GM19395 (cell line): Measurements from ENCODE around the gene EVC.
"Not testable (repeated sequence)": the region's sequence is repeated elsewhere in the genome, so short reads cannot be mapped to it uniquely, and the experiment has no call there.

ENCODE experiments used
- ATAC-seq: cut with Tn5 transposase; IDR thresholded peaks from one replicate; pipeline ENCODE4 v1.9.1; 2021; ENCODE audit warnings: mild to moderate bottlenecking, moderate library complexity; ENCODE audit not compliant: unreplicated experiment

The EVC gene

DNA sequence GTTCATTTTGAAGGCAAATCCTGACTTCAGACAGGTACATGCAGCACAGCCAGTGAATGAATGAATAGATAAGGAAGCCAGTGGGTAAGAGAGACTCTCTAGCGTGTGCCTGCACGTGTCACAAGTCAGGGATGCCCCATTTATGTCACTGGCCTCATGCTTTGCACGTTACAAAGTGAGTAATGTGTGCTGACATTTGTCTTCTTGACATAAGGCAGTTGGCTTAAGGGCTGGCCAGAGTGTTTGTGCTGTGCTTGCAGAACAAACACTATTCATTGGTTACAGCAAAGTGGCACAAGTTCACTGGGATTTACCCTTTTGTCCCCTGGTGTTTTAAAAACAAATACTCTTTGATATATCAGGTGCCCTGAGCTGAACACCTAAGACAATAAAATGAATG, 125.9 kb downstream of the EVC start:
- ATAC-seq, result no peak

DNA sequence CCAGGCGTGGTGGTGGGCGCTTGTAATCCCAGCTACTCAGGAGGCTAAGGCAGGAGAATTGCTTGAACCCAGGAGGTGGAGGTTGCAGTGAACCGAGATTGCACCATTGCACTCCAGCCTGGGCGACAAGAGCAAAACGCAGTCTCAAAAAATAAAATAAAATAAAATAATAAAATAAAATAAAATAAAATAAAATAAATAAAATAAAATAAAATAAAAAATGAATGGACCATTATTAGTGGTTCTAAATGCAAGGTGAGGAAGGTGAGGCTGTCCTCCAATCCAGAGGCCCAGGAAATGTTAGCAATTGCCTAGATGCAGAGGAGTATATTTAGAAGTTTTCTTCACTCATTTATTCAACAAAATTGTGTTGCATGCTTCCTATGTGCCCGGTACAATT, 126.5 kb downstream of the EVC start:
- ATAC-seq, result not testable (repeated sequence)

GRCh38 chr4:5839332-5839731, 128.3 kb downstream of the EVC start:
- no peak for ATAC-seq

GRCh38 chr4:5839751-5840674, 129.0 kb downstream of the EVC start:
- ATAC-seq, result no peak

- no peak for ATAC-seq
Observed at GRCh38 chr4:5842456-5842855, 131.5 kb downstream of the EVC start.

- no peak for ATAC-seq
Observed at GRCh38 chr4:5843573-5844530, 132.9 kb downstream of the EVC start.

DNA sequence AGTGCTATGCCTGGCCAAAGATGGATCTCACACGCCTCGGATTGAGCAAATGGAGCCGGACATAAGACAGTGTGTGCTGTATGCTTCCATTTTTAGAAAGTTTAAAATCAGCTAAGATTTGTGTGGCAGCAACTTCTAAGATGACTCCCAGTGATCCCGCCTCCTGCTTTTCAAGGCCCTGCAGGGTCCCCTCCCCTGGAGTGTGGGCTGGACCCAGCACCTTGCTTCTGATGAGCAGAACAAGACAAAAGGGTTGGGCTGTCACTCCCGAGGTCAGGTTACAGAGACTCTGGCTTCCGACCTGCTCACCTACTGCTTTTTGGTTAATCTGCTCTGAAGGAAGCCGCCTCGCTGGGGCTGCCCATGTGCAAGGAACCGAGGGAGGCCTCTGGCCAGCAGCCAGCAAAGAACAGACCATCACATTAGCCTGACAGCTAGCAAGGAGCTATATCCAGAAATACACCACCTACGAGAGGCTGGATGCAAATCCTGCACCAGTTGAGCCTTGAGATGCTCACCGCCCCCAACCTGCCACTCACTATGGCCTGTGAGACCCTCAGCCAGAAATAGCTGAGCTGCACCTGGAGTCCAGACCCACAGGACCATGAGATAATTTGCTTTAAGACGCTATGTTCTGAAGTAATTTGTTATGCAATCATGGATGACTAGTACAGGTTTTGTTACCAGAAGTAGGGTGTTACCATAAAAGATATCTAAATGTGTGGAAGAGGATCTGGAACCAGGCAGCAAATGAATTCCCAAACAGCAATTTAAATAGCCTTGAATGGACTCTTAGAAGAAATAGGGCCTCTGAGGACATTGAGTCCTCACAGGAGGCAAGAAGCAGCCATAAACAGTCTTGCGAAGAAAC, 134.3 kb downstream of the EVC start:
- ATAC-seq, result no peak

DNA sequence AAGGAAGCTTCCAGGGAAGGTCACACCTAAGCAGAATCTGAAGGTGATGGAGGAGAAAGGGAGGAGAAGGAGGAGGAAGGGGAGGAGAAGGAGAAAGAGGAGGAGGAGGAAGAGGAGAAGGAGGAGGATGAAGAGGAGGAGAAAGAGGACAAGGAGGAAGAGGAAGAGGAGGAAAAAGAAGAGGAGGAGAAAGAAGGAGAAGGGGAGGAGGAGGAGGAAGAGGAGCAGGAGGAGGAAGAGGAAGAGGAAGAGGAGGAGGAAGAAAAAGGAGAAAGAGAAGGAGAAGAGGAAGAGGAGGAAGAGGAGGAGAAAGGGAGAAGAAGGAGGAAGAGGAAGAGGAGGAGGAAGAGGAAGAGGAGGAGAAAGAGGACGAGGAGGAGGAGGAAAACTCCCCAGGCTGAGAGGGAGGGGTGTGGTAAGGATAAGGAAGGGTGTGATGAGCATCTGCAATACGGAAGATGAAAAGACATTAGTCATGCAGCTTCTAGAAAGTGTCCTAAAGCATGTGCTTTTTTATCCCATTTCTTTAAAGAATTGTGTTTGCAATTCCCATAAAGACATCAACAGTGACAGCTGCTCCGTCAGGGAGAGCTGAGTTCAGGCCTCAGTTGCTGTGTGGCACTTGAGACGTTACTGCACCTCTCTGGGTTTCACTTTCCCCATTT, 140.8 kb downstream of the EVC start:
- no peak for ATAC-seq

- ATAC-seq, result no peak
Observed at GRCh38 chr4:5852523-5853202, 141.7 kb downstream of the EVC start.

GRCh38 chr4:5854929-5855328, 143.9 kb downstream of the EVC start:
- ATAC-seq, result no peak

GRCh38 chr4:5856362-5856761, 145.4 kb downstream of the EVC start:
- ATAC-seq, result not testable (repeated sequence)

GRCh38 chr4:5857199-5857598, 146.2 kb downstream of the EVC start:
- ATAC-seq, result no peak

DNA sequence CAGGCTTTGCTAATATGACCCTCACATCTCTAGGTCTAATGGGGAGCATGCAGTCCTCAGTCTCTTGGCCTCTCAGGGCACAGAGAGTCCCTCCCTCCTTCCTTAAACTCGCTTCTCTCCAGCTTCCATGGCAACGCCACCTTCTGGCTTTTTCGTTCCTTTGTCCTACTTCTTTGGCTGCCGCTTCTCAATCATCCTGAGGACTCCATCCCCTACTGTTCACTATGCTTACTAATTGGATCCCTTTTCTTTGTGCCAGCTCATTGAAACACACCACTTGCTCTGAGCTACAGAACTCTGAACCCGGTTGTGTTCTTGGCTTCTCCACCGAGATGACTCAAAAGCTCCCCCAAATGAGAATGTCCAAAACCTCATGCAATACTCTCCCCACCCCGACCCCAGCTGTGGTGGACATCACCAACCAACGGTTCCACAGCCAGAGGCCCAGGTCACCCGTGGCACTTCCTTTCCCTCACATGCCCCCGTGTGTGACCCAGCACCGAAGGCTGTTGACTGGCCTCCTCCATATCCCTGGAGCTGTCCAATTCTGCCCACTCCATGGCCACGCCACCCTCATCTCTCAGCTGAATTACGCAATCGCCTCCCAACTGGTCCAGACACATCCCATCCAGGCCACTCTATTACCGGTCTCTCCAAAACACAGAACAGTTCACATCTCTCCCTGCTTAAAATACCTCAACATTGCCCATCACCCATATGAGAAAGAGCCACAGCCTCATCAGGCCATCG, 147.2 kb downstream of the EVC start:
- ATAC-seq, result no peak

- ATAC-seq, result no peak
Observed at GRCh38 chr4:5863461-5864113, 152.6 kb downstream of the EVC start.
